ENCODE results near the gene FST. TPM values are rescaled to one million over a fixed set of nuclear protein-coding genes. Genes with fewer than 3 reads are reported as not detected.
A peak's percentile ranks its signal among the peaks of the same experiment; 100 is the strongest.

FST gene
- total RNA-seq, 3 donors from 2014 or later (not counting 1 experiment from before 2014, with no cell fraction given), result not detected

DNA sequence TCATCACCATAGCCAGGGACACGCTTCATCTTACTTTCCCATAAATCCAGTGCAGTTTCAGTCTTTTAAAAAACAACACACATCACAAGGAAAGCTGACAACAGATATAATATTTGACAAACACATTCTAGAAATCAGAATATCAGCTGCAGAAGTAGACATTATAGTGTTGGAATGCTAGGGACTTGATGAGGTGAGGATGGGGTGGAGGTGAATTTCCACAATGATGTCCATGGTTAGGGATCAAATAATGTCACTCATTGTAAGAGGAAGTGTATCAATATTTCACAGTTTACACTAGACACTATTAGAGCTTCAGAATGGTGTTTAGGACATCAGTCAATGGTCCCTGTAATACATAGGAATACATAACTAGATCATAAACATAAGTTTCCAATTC, 7.0 kb downstream of the FST start:
- Histone ChIP-seq H3K9me3 (ENCODE audit: control insufficient read depth, insufficient read depth, low read length) (no peaks in the 10 kb centered on the region), H3K27me3 (ENCODE audit: control insufficient read depth, insufficient read depth, low read length) (peaks cover 10% of the 10 kb centered on the region), H3K36me3 (ENCODE audit: control insufficient read depth, insufficient read depth, low read length) (no peaks in the 10 kb centered on the region), H3K4me1 (ENCODE audit: control insufficient read depth, insufficient read depth, low read length) (peaks cover 7% of the 10 kb centered on the region), H3K27ac (ENCODE audit: low read length) (no peak overlapping the region), H3K4me3 (ENCODE audit: low read length) (no peak overlapping the region)
- no peak overlapping the region for H3K4me3 Mint-ChIP-seq
- H3K27me3 Mint-ChIP-seq (ENCODE audit: low read depth in 2 of 2), result peaks cover 5 to 23% of the 10 kb centered on the region in 2 donors
- H3K4me1 Mint-ChIP-seq, result peaks cover 12 to 14% of the 10 kb centered on the region in 2 donors
- H3K9me3 Mint-ChIP-seq, result no peaks in the 10 kb centered on the region
- DNase-seq (no peak), ATAC-seq (no peak)
- no peak overlapping the region for H3K27ac Mint-ChIP-seq
- H3K36me3 Mint-ChIP-seq, result no peaks in the 10 kb centered on the region
- intact Hi-C loops (cut with micrococcal nuclease), result no loop called here
- TF ChIP-seq CTCF (IDR thresholded peaks at IDR 0.05), result peak; percentile 8
- WGBS (ENCODE audit: insufficient coverage), result 94% methylated on average over 1 of the region's 1 CpG

GRCh38 chr5:53488195-53488722, 7.8 kb downstream of the FST start:
- no peaks in the 10 kb centered on the region for H3K9me3 ChIP-seq (ENCODE audit: control insufficient read depth, insufficient read depth, low read length)
- H3K27ac Mint-ChIP-seq, result no peak overlapping the region
- H3K4me3 ChIP-seq (ENCODE audit: low read length), result no peak overlapping the region
- H3K27me3 Mint-ChIP-seq (ENCODE audit: low read depth in 2 of 2), result peaks cover 8 to 20% of the 10 kb centered on the region in 2 donors
- ATAC-seq (no peak), DNase-seq (no peak)
- intact Hi-C loops (cut with micrococcal nuclease), result no loop called here
- H3K27me3 ChIP-seq (ENCODE audit: control insufficient read depth, insufficient read depth, low read length), result peaks cover 10% of the 10 kb centered on the region
- no peaks in the 10 kb centered on the region for H3K36me3 Mint-ChIP-seq
- no peaks in the 10 kb centered on the region for H3K9me3 Mint-ChIP-seq
- WGBS (ENCODE audit: insufficient coverage), result 80% methylated on average over 8 of the region's 8 CpGs
- no peaks in the 10 kb centered on the region for H3K36me3 ChIP-seq (ENCODE audit: control insufficient read depth, insufficient read depth, low read length)
- H3K4me1 Mint-ChIP-seq, result peaks cover 3 to 9% of the 10 kb centered on the region in 2 donors
- H3K4me3 Mint-ChIP-seq, result no peak overlapping the region
- TF ChIP-seq CTCF (IDR thresholded peaks at IDR 0.05), result no peak
- no peaks in the 10 kb centered on the region for H3K4me1 ChIP-seq (ENCODE audit: control insufficient read depth, insufficient read depth, low read length)
- H3K27ac ChIP-seq (ENCODE audit: low read length), result no peak overlapping the region

DNA sequence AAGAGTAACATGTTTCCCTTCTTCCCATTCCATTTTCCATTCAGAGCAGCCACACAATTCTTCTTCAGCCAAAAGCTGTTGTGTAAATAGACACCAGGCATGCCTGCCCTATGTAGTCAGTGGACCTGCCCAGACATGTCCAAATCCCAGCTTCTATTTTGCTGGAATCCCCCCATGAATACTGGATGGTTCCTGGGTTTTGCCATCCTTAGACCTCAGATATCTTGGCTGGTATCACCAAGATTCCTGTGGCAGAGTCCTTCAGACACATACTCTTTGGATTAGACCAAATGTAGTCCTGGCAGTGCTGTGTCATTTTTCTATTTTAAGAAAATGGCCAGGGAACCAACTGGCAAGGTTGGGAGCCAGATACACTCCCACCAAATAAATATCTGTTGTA, 10.3 kb downstream of the FST start:
- Mint-ChIP-seq H3K27me3 (ENCODE audit: low read depth in 2 of 2) (peaks cover 12% of the 10 kb centered on the region in 2 donors), H3K9me3 (peaks cover 2 to 3% of the 10 kb centered on the region in 2 donors), H3K27ac (no peak overlapping the region), H3K36me3 (no peaks in the 10 kb centered on the region), H3K4me1 (no peaks in the 10 kb centered on the region), H3K4me3 (no peak overlapping the region)
- Histone ChIP-seq H3K27me3 (ENCODE audit: control insufficient read depth, insufficient read depth, low read length) (peaks cover 4% of the 10 kb centered on the region), H3K36me3 (ENCODE audit: control insufficient read depth, insufficient read depth, low read length) (no peaks in the 10 kb centered on the region), H3K27ac (ENCODE audit: low read length) (no peak overlapping the region), H3K9me3 (ENCODE audit: control insufficient read depth, insufficient read depth, low read length) (no peaks in the 10 kb centered on the region), H3K4me1 (ENCODE audit: control insufficient read depth, insufficient read depth, low read length) (no peaks in the 10 kb centered on the region), H3K4me3 (ENCODE audit: low read length) (no peak overlapping the region)
- intact Hi-C loops (cut with micrococcal nuclease), result no loop called here
- no peak for TF ChIP-seq CTCF (IDR thresholded peaks at IDR 0.05)
- DNase-seq, result no peak
- ATAC-seq, result no peak

DNA sequence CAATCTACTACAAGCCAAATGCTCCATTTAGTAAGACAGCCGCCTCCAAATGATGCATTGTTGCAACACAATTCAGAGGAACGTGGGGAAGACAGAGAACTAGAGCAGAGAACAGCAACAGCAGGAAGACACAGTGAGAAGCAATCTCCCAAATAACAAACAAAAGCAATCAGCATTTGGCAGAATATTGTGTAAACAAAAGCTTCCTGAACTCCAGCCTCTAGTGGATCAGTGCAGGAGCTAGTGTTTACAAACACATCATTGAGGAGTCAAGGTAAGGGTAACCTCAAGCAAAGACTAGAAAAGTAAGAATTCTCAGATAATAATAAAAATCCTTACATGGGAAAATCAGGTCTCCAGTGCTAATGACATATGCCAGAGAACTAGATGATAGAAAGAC, 20.6 kb downstream of the FST start:
- no peaks in the 10 kb centered on the region for H3K36me3 ChIP-seq (ENCODE audit: control insufficient read depth, insufficient read depth, low read length)
- H3K27me3 ChIP-seq (ENCODE audit: control insufficient read depth, insufficient read depth, low read length), result peaks cover 3% of the 10 kb centered on the region
- TF ChIP-seq CTCF (IDR thresholded peaks at IDR 0.05), result no peak
- no peak for DNase-seq
- H3K27ac Mint-ChIP-seq, result no peak overlapping the region
- intact Hi-C loops (cut with micrococcal nuclease), result no loop called here
- no peak overlapping the region for H3K4me3 Mint-ChIP-seq
- no peaks in the 10 kb centered on the region for H3K4me1 Mint-ChIP-seq
- H3K4me1 ChIP-seq (ENCODE audit: control insufficient read depth, insufficient read depth, low read length), result no peaks in the 10 kb centered on the region
- no peak overlapping the region for H3K4me3 ChIP-seq (ENCODE audit: low read length)
- WGBS (ENCODE audit: insufficient coverage), result 76% methylated on average over 2 of the region's 2 CpGs
- H3K9me3 Mint-ChIP-seq, result peaks cover 0 to 3% of the 10 kb centered on the region in 2 donors
- ATAC-seq, result no peak
- H3K36me3 Mint-ChIP-seq, result no peaks in the 10 kb centered on the region
- H3K9me3 ChIP-seq (ENCODE audit: control insufficient read depth, insufficient read depth, low read length), result no peaks in the 10 kb centered on the region
- H3K27me3 Mint-ChIP-seq (ENCODE audit: low read depth in 2 of 2), result peaks cover 11 to 12% of the 10 kb centered on the region in 2 donors
- H3K27ac ChIP-seq (ENCODE audit: low read length), result no peak overlapping the region

Data from natural killer cell (primary cell).